Measurements from ENCODE around the gene ATP6V0A4.

DNA sequence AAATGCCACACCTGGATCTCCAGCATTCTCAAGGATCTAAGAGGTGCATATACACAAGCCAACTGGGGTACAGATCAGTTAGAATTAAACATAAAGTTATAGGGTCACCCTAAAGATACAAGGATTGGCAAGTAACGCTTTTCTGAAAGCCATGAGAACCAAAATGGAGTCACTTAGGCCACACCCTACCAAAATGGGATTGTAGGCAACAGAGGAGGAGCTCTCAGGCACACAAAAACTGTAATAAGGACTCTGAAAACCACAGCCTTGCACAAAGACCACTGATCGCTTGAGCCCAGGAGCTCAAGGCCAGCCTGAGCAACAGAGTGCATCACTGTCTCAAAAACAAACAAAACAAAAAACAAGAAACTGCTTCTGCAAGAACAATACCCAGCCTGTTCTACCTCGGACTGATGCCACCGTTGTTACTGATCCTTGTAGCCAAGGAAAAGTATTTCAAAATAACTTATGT lies 132.3 kb downstream of the ATP6V0A4 start:
- TF ChIP-seq, protein P1, sequence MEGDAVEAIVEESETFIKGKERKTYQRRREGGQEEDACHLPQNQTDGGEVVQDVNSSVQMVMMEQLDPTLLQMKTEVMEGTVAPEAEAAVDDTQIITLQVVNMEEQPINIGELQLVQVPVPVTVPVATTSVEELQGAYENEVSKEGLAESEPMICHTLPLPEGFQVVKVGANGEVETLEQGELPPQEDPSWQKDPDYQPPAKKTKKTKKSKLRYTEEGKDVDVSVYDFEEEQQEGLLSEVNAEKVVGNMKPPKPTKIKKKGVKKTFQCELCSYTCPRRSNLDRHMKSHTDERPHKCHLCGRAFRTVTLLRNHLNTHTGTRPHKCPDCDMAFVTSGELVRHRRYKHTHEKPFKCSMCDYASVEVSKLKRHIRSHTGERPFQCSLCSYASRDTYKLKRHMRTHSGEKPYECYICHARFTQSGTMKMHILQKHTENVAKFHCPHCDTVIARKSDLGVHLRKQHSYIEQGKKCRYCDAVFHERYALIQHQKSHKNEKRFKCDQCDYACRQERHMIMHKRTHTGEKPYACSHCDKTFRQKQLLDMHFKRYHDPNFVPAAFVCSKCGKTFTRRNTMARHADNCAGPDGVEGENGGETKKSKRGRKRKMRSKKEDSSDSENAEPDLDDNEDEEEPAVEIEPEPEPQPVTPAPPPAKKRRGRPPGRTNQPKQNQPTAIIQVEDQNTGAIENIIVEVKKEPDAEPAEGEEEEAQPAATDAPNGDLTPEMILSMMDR (IDR thresholded peaks at IDR 0.05), result no peak
- TF ChIP-seq, protein P2, sequence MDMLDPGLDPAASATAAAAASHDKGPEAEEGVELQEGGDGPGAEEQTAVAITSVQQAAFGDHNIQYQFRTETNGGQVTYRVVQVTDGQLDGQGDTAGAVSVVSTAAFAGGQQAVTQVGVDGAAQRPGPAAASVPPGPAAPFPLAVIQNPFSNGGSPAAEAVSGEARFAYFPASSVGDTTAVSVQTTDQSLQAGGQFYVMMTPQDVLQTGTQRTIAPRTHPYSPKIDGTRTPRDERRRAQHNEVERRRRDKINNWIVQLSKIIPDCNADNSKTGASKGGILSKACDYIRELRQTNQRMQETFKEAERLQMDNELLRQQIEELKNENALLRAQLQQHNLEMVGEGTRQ (CRISPR knock-in tag; IDR thresholded peaks at IDR 0.05), result no peak
- TF ChIP-seq ZBTB21 (CRISPR knock-in tag; IDR thresholded peaks at IDR 0.05; ENCODE audit: borderline replicate concordance) (no peak), SMAD4 (CRISPR knock-in tag; IDR thresholded peaks at IDR 0.05) (no peak), SMAD3 (CRISPR knock-in tag; IDR thresholded peaks at IDR 0.05; ENCODE audit: borderline replicate concordance) (no peak)
- TF ChIP-seq, protein P3, sequence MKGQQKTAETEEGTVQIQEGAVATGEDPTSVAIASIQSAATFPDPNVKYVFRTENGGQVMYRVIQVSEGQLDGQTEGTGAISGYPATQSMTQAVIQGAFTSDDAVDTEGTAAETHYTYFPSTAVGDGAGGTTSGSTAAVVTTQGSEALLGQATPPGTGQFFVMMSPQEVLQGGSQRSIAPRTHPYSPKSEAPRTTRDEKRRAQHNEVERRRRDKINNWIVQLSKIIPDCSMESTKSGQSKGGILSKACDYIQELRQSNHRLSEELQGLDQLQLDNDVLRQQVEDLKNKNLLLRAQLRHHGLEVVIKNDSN (CRISPR knock-in tag; IDR thresholded peaks at IDR 0.05), result no peak
- TF ChIP-seq, protein P4, sequence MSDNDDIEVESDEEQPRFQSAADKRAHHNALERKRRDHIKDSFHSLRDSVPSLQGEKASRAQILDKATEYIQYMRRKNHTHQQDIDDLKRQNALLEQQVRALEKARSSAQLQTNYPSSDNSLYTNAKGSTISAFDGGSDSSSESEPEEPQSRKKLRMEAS (CRISPR knock-in tag; IDR thresholded peaks at IDR 0.05), result no peak
